Esophagus muscularis mucosa (tissue), 3 donors: Measurements from ENCODE around the gene C11orf97.

Experiments
- CTCF ChIP-seq, 3 experiments: fragments of 200-600 bp in 2 of 3; fragments of 450-650 bp in 1 of 3; sonication (generic) in 2 of 3; IDR thresholded peaks; one replicate each; pipeline ENCODE4 v1.5.1; 2017 to 2019; ENCODE audit warnings: antibody characterized with exemption in 3 of 3, mild to moderate bottlenecking in 2 of 3, moderate library complexity in 1 of 3
- POLR2A ChIP-seq: fragments of 450-650 bp; IDR thresholded peaks from one replicate; pipeline ENCODE4 v1.6.1; 2017; ENCODE audit warnings: antibody characterized with exemption, moderate library complexity, mild to moderate bottlenecking, low read depth
- POLR2AphosphoS5 ChIP-seq, 2 donors: sonication (generic); formaldehyde crosslinking; IDR thresholded peaks; one replicate each; pipeline ENCODE4 v1.6.1; 2017; ENCODE audit warnings: antibody characterized with exemption in 2 of 2

- TF ChIP-seq CTCF (IDR thresholded peaks at IDR 0.05) (no peak), POLR2A (no peak), POLR2AphosphoS5 (IDR thresholded peaks at IDR 0.05) (no peak)
Observed at GRCh38 chr11:94533696-94534630, 21.7 kb downstream of the C11orf97 start.
